Measurements from ENCODE around the gene ELANE. TPM values are rescaled to one million over a fixed set of nuclear protein-coding genes. Genes with fewer than 3 reads are reported as not detected.

ELANE gene
- total and polyA plus RNA-seq, 4 donors = 1.4 to 21.0 (median 9.3) TPM

- Histone ChIP-seq H3K9me3 (ENCODE audit: control insufficient read depth in 4 of 4, insufficient read depth in 3 of 4, low read length in 3 of 4) (no peaks in the 10 kb centered on the region), H3K9ac (ENCODE audit: insufficient read depth in 1 of 2, low read length in 2 of 2) (no peak overlapping the region), H3K4me3 (no peak overlapping the region), H3K4me1 (ENCODE audit: control insufficient read depth in 5 of 5, insufficient read depth in 5 of 5, low read length in 5 of 5) (peaks cover 0 to 3% (median 0%) of the 10 kb centered on the region in 5 donors), H3K36me3 (ENCODE audit: control insufficient read depth in 4 of 4, insufficient read depth in 4 of 4, low read length in 4 of 4) (no peaks in the 10 kb centered on the region), H3K27ac (ENCODE audit: low read depth in 1 of 2, low read length in 1 of 2) (no peak overlapping the region), H3K27me3 (ENCODE audit: control insufficient read depth in 3 of 3, insufficient read depth in 3 of 3, low read length in 2 of 3) (peaks cover 0 to 6% (median 0%) of the 10 kb centered on the region in 3 donors)
- no peak for DNase-seq
- WGBS, 2 donors = 49 to 66% methylated on average over 17 to 18 of the region's 18 CpGs
- no peak for ATAC-seq (ENCODE audit: insufficient read depth, low FRiP score)
- TF ChIP-seq CTCF (IDR thresholded peaks at IDR 0.05; ENCODE audit: control extremely low read depth, extremely low read depth) = no peak
These were observed 22.9 kb upstream of the ELANE start for GRCh38 chr19:829129-829758.

DNA sequence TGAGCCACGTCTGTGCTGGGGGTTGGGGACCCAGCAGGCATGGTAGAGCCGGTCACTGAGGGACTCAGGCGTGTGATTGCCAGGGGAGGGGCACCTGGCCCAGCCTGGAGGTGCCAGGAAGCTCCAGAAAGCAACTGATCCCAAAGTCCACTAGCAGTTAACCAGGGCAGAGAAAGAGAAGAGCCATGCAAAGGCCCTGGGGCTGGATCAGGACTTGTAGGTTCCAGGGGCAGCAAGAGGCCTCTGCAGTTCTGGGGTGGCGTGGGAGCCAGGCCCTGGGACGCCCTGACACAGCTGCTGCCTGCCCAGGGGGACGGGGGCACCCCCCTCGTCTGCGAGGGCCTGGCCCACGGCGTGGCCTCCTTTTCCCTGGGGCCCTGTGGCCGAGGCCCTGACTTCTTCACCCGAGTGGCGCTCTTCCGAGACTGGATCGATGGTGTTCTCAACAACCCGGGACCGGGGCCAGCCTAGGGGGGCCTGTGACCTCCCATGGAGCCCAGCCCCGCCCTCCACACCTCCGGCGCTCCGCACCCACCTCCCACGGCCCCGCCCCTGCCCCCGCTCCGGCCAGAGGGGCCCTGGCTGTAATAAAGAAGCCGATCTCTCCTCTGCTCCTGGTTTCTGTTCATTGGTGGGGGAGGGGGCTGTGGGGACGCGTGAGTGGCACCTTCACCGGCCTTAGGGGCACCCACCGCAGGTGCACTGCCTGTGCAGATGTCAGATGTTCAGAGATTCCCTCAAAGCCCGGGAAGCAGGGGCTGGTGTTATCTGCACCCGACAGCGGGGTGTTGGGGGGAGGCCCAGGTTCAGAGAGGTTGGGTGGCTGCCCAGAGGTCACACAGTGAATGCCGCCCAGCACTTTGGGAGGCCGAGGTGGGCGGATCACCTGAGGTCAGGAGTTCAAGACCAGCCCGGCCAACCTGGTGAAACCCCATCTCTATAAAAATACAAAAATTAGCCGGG, 20.4 kb upstream of the ELANE start:
- DNase-seq (no peak), ATAC-seq (ENCODE audit: insufficient read depth, low FRiP score) (no peak)
- no peak for TF ChIP-seq CTCF (IDR thresholded peaks at IDR 0.05; ENCODE audit: control extremely low read depth, extremely low read depth)
- H3K4me3 ChIP-seq = no peak overlapping the region
- no peaks in the 10 kb centered on the region for H3K36me3 ChIP-seq (ENCODE audit: control insufficient read depth in 4 of 4, insufficient read depth in 4 of 4, low read length in 4 of 4)
- no peaks in the 10 kb centered on the region for H3K9me3 ChIP-seq (ENCODE audit: control insufficient read depth in 4 of 4, insufficient read depth in 3 of 4, low read length in 3 of 4)
- peaks cover 0 to 2% (median 0%) of the 10 kb centered on the region in 5 donors for H3K4me1 ChIP-seq (ENCODE audit: control insufficient read depth in 5 of 5, insufficient read depth in 5 of 5, low read length in 5 of 5)
- 41 to 55% methylated on average over 34 to 38 of the region's 38 CpGs for WGBS, 2 donors
- H3K9ac ChIP-seq (ENCODE audit: insufficient read depth in 1 of 2, low read length in 2 of 2) = no peak overlapping the region
- H3K27ac ChIP-seq (ENCODE audit: low read depth in 1 of 2, low read length in 1 of 2) = no peak overlapping the region
- H3K27me3 ChIP-seq (ENCODE audit: control insufficient read depth in 3 of 3, insufficient read depth in 3 of 3, low read length in 2 of 3) = peaks cover 4 to 7% (median 6%) of the 10 kb centered on the region in 3 donors

GRCh38 chr19:834216-834615, 17.9 kb upstream of the ELANE start:
- no peaks in the 10 kb centered on the region for H3K9me3 ChIP-seq (ENCODE audit: control insufficient read depth in 4 of 4, insufficient read depth in 3 of 4, low read length in 3 of 4)
- no peak for TF ChIP-seq CTCF (IDR thresholded peaks at IDR 0.05; ENCODE audit: control extremely low read depth, extremely low read depth)
- ATAC-seq (ENCODE audit: insufficient read depth, low FRiP score) (no peak), DNase-seq (no peak)
- peaks cover 4 to 7% (median 6%) of the 10 kb centered on the region in 3 donors for H3K27me3 ChIP-seq (ENCODE audit: control insufficient read depth in 3 of 3, insufficient read depth in 3 of 3, low read length in 2 of 3)
- H3K36me3 ChIP-seq (ENCODE audit: control insufficient read depth in 4 of 4, insufficient read depth in 4 of 4, low read length in 4 of 4) = no peaks in the 10 kb centered on the region
- no peak overlapping the region for H3K4me3 ChIP-seq
- no peak overlapping the region for H3K27ac ChIP-seq (ENCODE audit: low read depth in 1 of 2, low read length in 1 of 2)
- H3K4me1 ChIP-seq (ENCODE audit: control insufficient read depth in 5 of 5, insufficient read depth in 5 of 5, low read length in 5 of 5) = no peaks in the 10 kb centered on the region
- 44 to 54% methylated on average over 24 of the region's 24 CpGs for WGBS, 2 donors
- H3K9ac ChIP-seq (ENCODE audit: insufficient read depth in 1 of 2, low read length in 2 of 2) = no peak overlapping the region
